DOHH2 (cell line): ENCODE measurements around the gene CAB39.

Experiments
- H3F3A ChIP-seq: fragments of 200-600 bp; sonication (generic), shearing (Covaris generic); 2 replicates; pipeline ENCODE4 v1.6.0; 2016; ENCODE audit warnings: antibody characterized with exemption, mild to moderate bottlenecking; ENCODE audit not compliant: control insufficient read depth, insufficient read depth
- H3K27ac ChIP-seq: fragments of 200-600 bp; sonication (generic); 2 replicates; pipeline ENCODE4 v1.5.1; 2014; ENCODE audit warnings: low read depth, mild to moderate bottlenecking, low read length, moderate library complexity
- H3K27me3 ChIP-seq: fragments of 200-600 bp; sonication (generic); 2 replicates; pipeline ENCODE4 v1.6.1; 2014; ENCODE audit warnings: mild to moderate bottlenecking, low read length, mixed read lengths; ENCODE audit not compliant: control insufficient read depth
- H3K36me3 ChIP-seq: fragments of 200-600 bp; sonication (generic); 2 replicates; pipeline ENCODE4 v1.6.1; 2014; ENCODE audit warnings: mild to moderate bottlenecking, low read length, moderate library complexity, mixed read lengths; ENCODE audit not compliant: control insufficient read depth
- H3K4me1 ChIP-seq: fragments of 200-600 bp; sonication (generic); 2 replicates; pipeline ENCODE4 v1.6.1; 2014; ENCODE audit warnings: mild to moderate bottlenecking, low read length, mixed read lengths; ENCODE audit not compliant: control insufficient read depth
- H3K4me2 ChIP-seq: fragments of 200-600 bp; sonication (generic); 2 replicates; pipeline ENCODE4 v1.6.0; 2014; ENCODE audit warnings: mild to moderate bottlenecking, low read length, moderate library complexity
- H3K4me3 ChIP-seq: fragments of 200-600 bp; sonication (generic); 2 replicates; pipeline ENCODE4 v1.5.1; 2014; ENCODE audit warnings: mild to moderate bottlenecking, low read length, mixed read lengths
- H3K79me2 ChIP-seq: fragments of 200-600 bp; sonication (generic); 2 replicates; pipeline ENCODE4 v1.6.1; 2014; ENCODE audit warnings: mild to moderate bottlenecking, low read length, mixed read lengths; ENCODE audit not compliant: control insufficient read depth
- H3K9me2 ChIP-seq: fragments of 200-600 bp; sonication (generic); replicated peaks from 2 replicates; pipeline ENCODE4 v1.6.1; 2014; ENCODE audit warnings: mild to moderate bottlenecking, low read length, mixed read lengths; ENCODE audit not compliant: control insufficient read depth
- H3K9me3 ChIP-seq: fragments of 200-600 bp; sonication (generic); 2 replicates; pipeline ENCODE4 v1.6.1; 2014; ENCODE audit warnings: antibody characterized with exemption, low read length, mixed read lengths; ENCODE audit not compliant: control insufficient read depth, insufficient read depth
- H4K20me1 ChIP-seq: fragments of 200-600 bp; sonication (generic); 2 replicates; pipeline ENCODE4 v1.6.0; 2014; ENCODE audit warnings: low read depth, mild to moderate bottlenecking, antibody characterized with exemption, low read length, moderate library complexity; ENCODE audit not compliant: control insufficient read depth, insufficient read depth
- CTCF ChIP-seq: fragments of 200-600 bp; sonication (generic); IDR thresholded peaks from one replicate; pipeline ENCODE4 v1.5.1; 2014; ENCODE audit warnings: antibody characterized with exemption, mild to moderate bottlenecking, low read depth, low read length; ENCODE audit not compliant: poor library complexity, severe bottlenecking
- EZH2phosphoT487 ChIP-seq: fragments of 200-600 bp; sonication (generic); IDR thresholded peaks from 2 replicates; pipeline ENCODE4 v1.6.1; 2017; ENCODE audit warnings: borderline replicate concordance, mild to moderate bottlenecking, antibody characterized with exemption, low read length, moderate library complexity, mixed read lengths

CAB39 gene

DNA sequence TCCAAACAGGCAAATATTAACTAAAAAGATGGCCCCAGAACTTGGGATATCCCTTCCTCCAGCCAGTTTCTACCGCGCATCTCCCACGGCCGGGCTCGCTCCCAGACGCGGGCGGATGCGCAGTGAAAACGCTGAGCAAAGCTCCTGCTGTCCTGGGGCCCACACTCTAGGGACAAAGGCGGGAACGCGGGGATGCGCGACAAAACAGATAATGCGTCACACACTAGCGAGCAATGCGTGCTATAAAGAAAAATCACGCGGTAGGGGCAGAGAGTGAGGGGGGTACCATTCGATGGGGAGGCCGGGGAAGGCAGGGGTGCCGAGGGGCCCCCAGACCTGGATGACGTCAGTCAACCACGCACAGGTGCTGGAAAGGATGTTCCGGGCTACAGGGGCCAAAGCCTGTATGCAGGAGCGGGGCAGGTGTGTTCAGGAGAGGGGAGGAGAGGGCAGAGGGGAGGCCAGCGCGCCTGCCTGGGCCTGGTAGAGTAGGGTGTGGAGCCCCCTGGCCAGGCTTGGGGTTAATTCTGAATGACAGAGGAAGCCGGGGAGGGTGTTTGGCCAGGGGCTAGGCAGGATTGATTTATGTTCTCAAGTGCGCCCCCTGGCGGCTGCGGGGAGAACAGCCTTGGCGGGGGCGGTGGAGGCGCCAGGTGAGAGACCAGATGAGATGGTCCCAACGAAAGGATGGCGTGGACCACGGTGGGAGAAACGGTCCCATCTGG lies 137.2 kb downstream of the CAB39 start:
- H3K4me2 ChIP-seq, result no peak overlapping the region
- no peaks in the 10 kb centered on the region for H3K79me2 ChIP-seq
- no peaks in the 10 kb centered on the region for H3K36me3 ChIP-seq
- no peaks in the 10 kb centered on the region for H4K20me1 ChIP-seq
- no peak overlapping the region for H3K27ac ChIP-seq
- H3K4me3 ChIP-seq, result no peak overlapping the region
- no peaks in the 10 kb centered on the region for H3K9me3 ChIP-seq
- no peaks in the 10 kb centered on the region for H3F3A ChIP-seq
- H3K4me1 ChIP-seq, result peaks cover 4% of the 10 kb centered on the region
- peak; percentile 99 for TF ChIP-seq CTCF
- no peak for TF ChIP-seq EZH2phosphoT487
- H3K27me3 ChIP-seq, result peaks cover 36% of the 10 kb centered on the region
- H3K9me2 ChIP-seq, result no peaks in the 10 kb centered on the region

- Histone ChIP-seq H3K4me2 (no peak overlapping the region), H3K27me3 (peaks cover 33% of the 10 kb centered on the region), H4K20me1 (no peaks in the 10 kb centered on the region), H3K4me1 (peaks cover 4% of the 10 kb centered on the region), H3K27ac (no peak overlapping the region), H3K9me3 (no peaks in the 10 kb centered on the region), H3K9me2 (no peaks in the 10 kb centered on the region), H3K36me3 (no peaks in the 10 kb centered on the region), H3K4me3 (no peak overlapping the region), H3F3A (no peaks in the 10 kb centered on the region), H3K79me2 (no peaks in the 10 kb centered on the region)
- no peak for TF ChIP-seq EZH2phosphoT487
- TF ChIP-seq CTCF, result peak; percentile 44
These were observed 137.7 kb downstream of the CAB39 start for GRCh38 chr2:230850358-230850658.

DNA sequence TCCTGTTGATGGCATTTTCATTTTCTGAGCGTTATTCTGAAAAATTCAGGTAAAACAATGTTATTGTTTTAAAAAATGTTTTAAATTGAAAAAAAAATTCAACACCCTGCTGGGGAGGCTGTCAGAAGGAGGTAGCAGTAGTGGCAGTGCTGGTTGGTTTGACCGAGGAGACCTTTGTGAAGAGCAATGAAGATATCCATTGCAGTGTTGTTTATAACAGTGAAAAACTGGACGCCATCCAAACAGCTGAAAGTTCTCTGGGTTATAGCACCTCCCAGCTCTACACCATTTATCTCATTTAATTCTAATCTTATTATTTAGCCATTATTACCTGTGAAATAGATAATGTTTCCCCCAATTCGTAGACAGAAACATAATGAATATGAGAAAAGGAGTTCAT lies 139.5 kb downstream of the CAB39 start:
- Histone ChIP-seq H4K20me1 (no peaks in the 10 kb centered on the region), H3K27me3 (peaks cover 32% of the 10 kb centered on the region), H3K4me3 (no peak overlapping the region), H3F3A (no peaks in the 10 kb centered on the region), H3K4me1 (peaks cover 4% of the 10 kb centered on the region), H3K9me2 (no peaks in the 10 kb centered on the region), H3K36me3 (no peaks in the 10 kb centered on the region), H3K79me2 (no peaks in the 10 kb centered on the region), H3K27ac (no peak overlapping the region), H3K9me3 (no peaks in the 10 kb centered on the region), H3K4me2 (no peak overlapping the region)
- TF ChIP-seq CTCF (no peak), EZH2phosphoT487 (no peak)
